GM18868 (cell line): ENCODE measurements around the gene INPP5D.
"Not testable (repeated sequence)": the region's sequence is repeated elsewhere in the genome, so short reads cannot be mapped to it uniquely, and the experiment has no call there.

Experiments
- ATAC-seq: cut with Tn5 transposase; IDR thresholded peaks from one replicate; pipeline ENCODE4 v1.9.1; 2021; ENCODE audit warnings: mild to moderate bottlenecking, moderate library complexity; ENCODE audit not compliant: unreplicated experiment

Gene INPP5D

DNA sequence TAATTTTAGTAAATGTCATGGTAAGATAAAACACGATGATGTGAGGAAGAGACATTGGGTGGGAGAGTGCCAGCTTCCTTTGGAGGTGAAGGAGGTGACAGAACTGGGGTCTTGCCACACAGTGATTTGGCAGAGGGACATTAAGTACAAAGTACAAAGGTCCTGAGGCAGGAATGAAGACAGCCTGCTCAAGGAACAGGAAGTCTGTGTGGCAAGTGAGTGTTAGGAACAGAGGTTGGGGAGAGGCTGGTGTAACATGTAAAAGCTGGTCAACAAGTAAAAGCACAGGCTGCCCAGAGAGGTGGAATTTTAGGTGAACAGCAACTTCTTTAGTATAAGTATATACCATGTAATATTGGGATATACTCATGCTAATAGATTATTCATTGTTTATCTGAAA is 73.1 kb downstream of the INPP5D start:
- ATAC-seq, result no peak

DNA sequence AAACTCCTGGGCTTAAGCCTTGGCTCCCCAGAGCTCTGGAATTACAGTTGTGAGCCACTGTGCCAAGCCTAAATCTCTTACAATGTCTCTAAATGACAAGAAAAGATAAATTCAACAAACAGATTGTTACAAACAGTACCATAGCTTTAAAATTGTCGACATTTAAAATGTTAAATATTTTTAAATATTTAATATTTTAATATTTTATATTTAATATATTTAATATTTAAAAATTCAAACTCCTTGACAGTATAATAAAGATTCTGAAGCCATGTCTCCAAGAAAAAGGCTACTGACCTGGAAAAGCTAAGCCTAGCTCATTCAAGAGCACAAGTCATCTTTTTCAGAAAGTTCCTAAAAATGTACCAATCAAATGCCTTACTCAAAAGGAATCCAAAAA is 75.3 kb downstream of the INPP5D start:
- ATAC-seq, result no peak

DNA sequence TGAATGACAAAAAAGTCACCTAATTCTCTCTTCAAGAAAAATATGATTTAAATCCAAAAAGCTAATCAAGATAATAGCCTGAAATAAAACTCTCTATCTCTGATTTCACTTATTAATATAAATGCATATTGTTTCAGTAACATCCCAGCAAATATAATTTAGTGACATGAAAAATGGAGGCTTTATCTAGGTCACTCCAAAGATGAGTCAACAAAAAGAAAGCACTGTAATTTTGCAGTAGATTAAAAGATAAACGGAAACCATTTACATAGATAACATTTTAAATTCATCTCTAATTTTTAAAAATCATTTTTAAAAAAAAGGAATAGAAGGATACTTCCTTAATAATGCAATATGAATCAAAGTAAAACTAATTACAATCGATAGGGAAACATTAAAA is 76.9 kb downstream of the INPP5D start:
- ATAC-seq, result no peak

DNA sequence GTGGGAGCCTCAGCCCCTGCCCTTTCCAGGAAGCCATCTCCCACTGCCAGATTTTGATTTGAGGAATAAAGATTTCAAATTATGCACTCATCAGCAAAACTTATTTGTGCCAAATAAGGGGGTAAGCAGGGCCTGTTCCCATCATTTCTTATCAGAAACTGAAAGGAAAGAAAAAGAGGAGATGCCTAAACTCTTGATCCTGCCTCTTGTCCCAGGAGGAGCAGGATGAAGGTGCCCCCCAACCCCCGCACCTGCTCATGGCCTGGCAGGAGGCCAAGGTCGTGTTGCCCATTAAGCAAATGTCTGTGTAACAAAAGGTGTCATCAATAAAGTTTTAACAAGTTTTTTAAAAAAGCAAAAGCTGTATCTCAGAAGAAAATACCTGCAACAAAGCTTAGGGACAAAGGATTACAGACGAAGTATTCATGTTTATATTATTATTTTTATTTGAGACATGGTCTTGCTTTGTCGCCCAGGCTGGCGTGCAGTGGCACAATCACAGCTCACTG is 80.0 kb downstream of the INPP5D start:
- ATAC-seq, result no peak

DNA sequence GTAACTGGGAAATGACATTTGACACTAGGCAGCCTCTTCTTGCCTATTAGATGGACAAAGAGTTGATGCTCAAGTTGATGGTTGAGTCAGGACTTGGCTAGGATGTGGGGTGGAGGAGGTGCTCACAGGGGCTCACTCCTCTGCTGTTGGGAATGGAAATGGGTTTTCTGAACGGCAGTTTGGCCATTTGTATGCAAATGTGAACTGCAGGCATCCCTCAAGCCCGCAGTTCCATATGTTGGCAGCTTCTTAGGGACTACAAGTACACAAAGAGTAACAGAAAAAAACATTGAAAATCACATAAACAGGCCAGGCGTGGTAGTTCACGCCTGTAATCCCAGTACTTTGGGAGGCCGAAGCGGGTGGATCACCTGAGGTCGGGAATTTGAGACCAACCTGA is 80.8 kb downstream of the INPP5D start:
- no peak for ATAC-seq

DNA sequence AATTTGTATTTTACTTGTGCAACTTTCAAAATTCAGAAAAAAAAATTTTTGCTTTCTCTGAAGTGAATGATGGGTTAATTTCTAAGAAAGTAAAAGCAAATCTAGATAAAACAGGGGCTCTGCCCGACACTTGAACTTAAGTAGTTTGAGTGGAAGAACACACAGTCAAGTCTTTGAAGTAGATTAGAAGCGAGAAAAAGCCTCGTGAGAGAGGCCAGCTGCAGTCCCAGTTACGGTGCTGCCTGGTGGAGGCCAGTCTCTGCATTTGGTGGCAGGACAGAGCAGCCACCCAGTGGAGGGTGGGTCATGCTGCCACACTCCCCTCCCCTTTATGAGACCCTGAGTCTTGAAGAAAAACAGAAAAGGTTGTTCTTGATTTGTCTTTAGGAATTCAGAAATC is 81.8 kb downstream of the INPP5D start:
- peak; percentile 11 for ATAC-seq

DNA sequence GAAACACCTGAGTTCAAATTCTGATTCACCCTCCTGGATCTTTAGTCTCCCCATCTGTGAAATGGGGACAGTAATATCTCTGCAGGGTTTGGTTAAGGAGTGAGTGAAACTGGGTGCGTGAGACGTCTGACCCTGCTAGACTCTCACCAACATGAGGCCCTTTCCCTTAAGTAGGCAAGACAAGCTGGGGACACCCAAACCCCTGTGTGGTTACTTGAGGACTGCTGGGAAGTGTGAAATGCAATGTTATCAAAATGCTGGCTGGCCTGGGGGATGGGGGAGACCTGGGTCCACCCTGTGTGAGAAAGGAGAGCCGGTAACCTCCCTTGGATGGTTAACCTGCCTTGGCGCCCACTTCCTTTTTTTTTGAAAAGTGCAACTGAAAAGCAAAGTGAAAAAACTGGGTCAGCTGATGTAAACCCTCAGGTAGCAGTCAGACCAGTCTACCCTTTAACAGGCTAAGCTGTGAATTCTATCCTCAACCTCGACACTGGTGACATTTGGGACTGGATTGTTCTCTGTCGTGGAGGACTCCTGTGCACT is 82.3 kb downstream of the INPP5D start:
- ATAC-seq, result peak; percentile 86

DNA sequence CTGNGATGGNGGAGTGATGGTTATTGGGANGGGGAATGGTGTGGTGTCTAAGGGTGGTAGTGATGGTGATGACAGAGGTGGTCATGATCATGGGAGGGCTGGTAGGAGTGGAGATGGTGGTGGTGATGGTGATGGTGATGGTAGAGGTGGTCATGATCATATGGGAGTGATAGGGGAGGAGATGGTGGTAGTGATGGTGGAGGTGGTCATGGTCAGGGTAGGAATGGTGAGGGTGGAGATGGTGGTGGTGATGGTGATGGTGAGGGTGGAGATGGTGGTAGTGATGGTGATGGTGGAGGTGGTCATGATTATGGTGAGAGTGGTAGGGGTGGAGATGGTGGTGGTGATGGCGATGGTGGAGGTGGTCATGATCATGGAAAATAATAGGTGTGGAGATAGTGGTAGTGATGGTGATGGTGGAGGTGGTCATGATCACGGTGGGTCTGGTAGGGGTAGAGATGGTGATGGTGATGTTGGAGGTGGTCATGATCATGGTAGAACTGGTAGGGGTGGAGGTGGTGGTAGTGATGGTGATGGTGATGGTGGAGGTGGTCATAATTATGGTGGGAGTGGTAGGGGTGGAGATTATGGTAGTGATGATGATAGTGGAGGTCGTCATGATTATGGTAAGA is 83.7 kb downstream of the INPP5D start:
- no peak for ATAC-seq

DNA sequence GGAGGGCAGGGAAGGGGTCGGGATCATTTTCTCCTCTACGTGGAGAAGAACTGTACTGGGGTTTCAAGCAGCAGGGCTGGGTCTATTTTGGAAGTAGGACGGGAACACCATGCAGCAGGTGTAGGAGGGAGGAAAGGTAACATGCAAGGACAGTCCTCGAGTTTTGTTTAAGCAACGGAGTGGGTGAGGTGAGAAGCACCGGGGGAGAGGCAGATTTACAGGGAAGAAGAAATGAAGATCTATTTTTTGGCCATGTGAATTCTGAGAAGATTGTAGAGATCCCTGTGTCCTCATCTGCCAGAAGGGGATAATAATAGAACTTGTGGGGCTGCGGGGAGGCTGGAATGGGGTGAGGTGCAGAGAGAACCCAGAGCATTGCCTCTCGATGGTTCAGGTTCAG is 85.6 kb downstream of the INPP5D start:
- no peak for ATAC-seq

DNA sequence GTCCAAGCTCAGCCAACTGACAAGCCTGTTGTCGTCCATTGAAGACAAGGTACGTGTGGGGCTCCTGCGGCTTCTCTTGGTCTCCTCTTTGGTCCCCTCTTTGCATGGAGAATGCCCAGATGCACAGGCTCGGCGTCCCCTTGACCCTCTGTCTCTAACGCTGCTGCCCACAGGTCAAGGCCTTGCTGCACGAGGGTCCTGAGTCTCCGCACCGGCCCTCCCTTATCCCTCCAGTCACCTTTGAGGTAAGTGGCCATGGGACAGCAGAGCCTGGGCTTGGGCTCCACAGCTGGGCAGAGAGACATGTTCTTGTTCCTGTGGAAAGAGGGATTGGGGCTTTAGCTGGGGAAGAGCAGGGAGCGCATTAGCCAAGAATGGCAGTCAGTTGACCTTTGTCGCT is 86.1 kb downstream of the INPP5D start:
- no peak for ATAC-seq

DNA sequence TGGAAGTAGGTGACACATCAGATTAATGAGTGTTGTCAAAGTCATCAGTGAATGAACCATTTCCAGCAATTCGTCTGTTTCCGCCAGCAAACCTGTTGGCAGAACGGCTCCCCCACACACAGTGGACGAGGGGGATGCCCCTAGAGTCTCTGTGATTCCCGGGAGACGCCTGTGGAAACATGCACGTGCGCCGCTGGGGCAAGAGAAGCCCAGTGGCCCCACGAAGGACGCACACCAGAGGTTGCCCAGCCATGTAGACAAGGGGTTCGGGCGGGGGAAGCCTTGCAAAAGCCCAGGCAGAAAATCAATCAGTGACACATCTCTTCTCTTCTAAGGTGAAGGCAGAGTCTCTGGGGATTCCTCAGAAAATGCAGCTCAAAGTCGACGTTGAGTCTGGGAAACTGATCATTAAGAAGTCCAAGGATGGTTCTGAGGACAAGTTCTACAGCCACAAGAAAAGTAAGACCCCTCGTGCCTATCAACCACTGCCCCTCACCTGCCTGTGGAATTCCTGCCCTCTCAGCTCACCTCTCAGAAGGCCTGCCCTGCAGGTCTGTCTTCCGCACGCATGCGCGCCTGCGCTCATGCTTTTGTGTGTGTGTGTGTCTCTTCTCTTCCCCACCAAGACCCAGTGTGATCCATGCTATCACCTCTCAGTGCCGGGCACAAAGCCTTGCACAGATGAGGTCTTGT is 87.1 kb downstream of the INPP5D start:
- ATAC-seq, result no peak

DNA sequence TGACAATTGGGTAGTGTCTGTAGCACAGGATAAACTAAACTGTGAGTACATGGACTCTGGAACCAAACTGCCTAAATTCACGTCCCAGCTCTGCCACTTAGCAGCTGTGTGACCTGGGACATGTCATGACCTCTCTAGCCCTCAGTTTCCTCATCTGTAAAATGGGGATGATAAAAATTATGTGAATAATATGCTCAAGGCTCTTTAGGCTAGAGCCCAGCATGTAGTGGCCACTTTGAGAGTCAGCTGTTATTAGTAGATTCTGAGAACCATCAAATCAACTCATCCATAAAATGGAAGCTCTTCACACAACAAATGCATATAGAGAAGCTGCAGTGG is 87.7 kb downstream of the INPP5D start:
- no peak for ATAC-seq

DNA sequence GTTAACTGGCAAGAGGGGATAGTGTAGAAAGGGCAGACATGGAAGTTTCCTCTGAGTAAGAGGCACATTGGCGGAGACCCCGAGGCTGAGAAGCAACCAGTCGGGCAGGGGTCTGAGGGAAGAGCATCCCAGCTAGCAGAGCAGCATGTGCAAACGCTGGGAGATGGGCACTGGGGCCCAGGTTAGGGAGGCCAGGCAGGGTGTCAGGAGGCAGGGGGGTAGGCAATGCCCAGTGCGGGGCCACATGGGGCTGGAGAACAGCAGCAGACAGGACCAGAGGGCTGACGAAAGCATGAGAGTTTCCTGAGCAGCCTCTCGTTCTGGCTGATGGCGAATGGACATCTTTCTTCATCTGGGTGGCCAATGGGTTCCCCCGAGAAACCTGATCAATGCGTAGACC is 88.2 kb downstream of the INPP5D start:
- ATAC-seq, result no peak

DNA sequence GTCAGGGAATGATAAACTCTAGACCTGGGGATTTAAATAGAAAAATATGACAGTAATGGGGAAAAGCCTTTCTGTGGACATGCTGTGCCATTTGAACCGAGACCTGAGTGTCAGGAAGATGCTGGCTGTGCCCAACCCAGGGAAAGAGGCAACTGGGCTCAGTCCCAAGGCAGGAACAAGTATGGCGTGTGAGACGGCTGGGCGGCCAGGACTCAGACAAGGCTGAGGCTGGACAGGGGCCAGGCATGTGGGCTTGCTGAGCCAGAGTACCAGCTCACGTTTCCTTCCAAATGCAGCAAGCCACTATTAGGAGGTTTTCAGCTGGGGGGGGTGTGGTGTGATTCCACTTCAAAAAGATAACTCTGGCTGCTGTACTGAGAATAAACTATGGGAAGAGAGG is 92.4 kb downstream of the INPP5D start:
- no peak for ATAC-seq

DNA sequence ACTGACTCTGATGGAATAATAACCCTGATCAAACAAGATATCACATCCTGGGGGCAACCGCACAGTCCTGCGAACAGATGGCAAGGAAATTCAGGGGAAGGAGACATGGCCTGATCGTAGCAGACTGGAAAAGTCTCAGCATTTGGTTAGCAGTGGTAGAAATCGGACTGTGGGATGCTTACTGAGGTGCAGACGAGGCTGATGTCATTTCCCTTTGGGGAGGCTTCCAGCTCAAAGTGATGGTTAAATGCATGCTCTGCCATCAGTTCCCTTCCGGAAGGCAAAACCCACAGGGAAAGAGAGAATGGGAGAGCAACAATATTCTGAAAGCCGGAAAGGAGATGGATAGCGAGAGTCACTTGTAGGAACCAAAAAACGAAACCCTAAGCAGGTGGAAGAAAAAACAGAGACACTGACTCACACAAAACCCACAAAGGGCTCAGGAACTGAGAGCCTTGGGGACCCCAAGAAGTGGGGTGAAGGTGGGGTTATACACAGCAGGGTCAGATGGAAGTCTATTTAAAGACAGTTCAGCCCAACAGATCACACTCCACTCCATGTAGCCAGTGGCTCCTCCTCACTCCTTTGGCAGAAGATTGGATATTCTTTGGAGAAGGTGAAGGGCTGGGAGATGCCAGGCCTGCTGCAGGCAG is 93.1 kb downstream of the INPP5D start:
- ATAC-seq, result no peak

DNA sequence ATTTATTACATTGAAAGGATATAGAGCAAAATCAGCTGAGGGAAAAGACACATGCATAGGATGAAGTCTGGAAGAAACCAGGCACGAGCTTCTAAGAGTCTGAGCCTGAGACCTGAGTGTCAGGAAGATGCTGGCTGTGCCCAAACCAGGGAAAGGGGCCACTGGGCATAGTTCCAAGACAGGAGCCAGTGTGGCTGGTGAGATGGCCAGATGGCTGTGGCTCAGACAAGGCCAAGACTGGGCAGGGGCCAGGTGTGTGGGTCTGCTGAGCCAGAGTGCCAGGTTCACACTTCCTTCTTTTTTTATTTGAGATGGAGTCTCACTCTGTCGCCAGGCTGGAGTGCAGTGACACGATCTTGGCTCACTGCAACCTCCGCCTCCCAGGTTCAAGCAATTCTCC is 95.9 kb downstream of the INPP5D start:
- no peak for ATAC-seq

DNA sequence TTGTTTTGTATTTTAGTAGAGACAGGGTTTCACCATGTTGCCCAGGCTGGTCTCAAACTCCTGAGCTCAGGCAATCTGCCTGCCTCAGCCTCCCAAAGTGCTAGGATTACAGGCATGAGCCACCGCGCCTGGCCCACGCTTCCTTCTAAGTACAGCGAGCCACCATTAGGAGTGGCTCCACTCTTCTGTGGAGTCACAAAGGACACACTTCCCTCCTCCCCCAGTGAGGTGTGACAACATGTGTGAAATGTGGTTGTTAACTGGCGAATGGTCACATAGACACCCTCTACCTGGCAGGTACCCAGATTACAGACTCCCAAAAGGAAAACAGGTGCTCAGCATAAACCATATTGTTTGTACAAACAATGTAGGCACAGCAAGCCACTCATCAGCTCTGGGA is 96.3 kb downstream of the INPP5D start:
- ATAC-seq, result not testable (repeated sequence)

DNA sequence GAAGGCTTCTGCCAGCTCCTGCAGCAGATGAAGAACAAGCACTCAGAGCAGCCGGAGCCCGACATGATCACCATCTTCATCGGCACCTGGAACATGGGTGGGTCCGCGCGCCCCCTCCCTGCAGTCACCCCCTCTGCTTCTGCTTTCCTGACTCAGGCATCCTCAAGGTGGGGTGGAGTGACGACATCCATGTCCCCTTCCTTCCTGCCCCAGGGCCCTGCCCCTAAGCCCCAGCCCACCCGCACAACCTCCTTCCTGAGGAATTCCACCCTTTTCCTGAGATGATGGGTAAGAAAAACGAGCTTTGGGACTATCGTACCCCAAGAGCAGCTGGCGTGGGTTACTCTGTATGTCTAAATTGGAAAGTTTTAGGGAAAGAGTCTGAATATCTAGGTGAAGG is 101.6 kb downstream of the INPP5D start:
- no peak for ATAC-seq

DNA sequence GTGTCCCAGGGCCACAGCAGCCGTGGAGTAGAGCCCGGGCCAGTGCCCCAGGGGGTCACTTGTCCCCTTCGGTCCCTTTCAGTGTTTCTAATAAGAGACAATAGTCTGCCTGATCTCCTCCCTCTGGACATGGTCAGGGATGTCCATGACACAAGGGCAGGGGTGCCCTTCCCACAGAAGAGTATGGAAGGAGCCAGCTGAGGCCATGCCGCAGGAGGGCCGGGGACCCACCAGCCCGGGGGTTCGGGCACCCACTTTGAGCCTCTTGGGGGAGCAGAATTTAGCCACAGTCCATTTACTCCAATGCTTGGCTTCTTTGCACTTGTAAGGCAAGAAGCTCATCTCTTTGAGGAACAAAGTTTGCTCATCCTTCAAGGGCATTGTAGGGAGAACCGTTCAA is 102.6 kb downstream of the INPP5D start:
- no peak for ATAC-seq

DNA sequence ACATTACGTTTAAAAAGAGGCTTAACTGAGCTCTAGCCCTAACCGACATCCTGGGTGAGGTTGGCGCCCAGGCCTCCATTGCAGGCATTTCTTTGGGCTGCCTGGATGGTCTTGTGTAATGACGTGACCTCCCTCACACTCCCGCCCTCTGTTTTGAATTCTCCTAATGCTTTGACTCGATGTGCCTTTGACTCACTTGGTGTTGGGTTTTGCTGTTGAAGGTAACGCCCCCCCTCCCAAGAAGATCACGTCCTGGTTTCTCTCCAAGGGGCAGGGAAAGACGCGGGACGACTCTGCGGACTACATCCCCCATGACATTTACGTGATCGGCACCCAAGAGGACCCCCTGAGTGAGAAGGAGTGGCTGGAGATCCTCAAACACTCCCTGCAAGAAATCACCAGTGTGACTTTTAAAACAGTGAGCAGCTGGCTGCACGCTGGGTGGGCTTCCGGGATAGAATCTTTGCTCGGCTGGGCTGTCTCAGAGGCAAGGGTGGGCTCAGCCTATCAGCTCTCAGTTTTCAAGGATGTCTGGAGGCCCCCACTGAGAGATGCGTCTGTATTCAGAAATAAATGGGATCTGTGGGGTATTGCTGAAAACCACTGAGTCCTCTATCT is 103.5 kb downstream of the INPP5D start:
- no peak for ATAC-seq

DNA sequence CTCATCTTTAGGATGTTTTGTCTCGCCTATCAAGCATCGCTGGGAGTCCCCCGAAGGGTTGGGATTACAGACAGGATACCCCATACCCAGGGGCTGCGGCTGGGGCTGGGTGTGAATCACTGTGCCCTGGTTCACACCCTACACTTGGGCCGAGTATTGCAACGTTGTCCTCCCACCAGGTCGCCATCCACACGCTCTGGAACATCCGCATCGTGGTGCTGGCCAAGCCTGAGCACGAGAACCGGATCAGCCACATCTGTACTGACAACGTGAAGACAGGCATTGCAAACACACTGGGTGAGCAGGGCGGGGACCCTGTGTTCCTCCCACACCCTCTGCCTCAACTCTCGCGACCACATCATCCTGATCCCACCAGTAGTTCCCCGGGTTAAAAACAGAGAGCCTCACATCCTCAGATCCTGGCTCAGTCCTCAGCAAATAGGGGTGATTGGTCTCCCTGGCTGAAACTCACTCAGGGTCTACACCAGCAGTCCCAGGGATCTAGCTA is 104.0 kb downstream of the INPP5D start:
- no peak for ATAC-seq
